A549 treated with AZD2906 at 1 μM for 4 hours (cell line): ENCODE data around the gene KANSL1L. TPM values are rescaled to one million over a fixed set of nuclear protein-coding genes. Genes with fewer than 3 reads are reported as not detected.

Source experiments
- total RNA-seq: library from RNA; stranded (reverse); fragments of 200-300 nt; extraction: Qiagen RNA extraction; gene quantifications from 5 replicates; pipeline ENCODE4 v1.2.3, GENCODE V29; 2022

KANSL1L gene, protein sequence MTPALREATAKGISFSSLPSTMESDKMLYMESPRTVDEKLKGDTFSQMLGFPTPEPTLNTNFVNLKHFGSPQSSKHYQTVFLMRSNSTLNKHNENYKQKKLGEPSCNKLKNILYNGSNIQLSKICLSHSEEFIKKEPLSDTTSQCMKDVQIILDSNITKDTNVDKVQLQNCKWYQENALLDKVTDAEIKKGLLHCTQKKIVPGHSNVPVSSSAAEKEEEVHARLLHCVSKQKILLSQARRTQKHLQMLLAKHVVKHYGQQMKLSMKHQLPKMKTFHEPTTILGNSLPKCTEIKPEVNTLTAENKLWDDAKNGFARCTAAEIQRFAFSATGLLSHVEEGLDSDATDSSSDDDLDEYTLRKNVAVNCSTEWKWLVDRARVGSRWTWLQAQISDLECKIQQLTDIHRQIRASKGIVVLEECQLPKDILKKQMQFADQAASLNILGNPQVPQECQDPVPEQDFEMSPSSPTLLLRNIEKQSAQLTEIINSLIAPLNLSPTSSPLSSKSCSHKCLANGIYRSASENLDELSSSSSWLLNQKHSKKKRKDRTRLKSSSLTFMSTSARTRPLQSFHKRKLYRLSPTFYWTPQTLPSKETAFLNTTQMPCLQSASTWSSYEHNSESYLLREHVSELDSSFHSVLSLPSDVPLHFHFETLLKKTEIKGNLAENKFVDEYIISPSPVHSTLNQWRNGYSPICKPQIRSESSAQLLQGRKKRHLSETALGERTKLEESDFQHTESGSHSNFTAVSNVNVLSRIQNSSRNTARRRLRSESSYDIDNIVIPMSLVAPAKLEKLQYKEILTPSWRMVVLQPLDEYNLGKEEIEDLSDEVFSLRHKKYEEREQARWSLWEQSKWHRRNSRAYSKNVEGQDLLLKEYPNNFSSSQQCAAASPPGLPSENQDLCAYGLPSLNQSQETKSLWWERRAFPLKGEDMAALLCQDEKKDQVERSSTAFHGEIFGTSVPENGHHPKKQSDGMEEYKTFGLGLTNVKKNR
- total RNA-seq, result 0.57 to 0.80 TPM (median 0.66 TPM) in 5 replicates

DNA sequence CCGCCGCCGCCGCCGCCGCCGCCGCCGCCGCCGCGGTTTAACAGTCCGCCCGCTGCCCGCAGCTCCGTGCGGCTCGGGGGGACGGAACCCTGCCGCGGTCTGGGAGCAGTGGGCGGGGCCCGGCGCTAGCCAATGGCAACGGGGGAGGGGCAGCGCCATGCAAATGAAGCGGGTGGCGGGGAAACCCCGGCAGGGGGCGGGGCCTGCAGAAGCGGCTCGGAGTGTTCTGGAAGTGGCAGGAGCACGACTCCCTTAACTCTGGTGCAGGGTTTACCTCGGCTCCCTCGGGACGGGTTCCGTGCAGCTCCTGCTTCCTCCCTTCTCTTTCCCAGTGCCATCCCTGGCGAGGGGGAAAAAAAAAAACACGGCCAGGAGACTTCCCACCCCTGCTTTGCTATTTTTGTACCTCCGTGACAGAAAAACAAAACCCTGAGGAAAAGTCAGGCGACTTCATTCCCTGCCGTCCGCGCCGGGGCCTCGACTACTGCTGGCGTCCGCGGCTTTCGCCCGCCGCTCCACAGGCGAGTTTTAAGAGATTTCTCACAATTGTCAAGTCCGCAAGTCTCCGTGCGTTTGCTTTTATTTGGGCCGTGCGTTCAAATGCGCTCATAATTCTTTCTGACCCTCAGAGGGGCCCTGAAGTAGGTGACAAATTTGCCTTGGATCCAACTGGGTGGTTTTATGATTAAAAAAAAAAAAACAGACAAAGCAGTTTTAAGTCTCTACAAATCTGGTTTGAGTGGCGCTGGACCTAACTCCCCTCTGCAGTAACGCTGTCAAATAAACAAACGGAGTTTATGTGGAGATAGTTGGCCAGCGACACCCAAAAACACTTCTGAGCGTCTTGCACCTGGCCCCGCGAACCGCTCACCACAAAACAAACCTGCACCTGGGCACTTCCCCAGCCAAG is at the start of gene KANSL1L:
Gene KANSL1L (minus strand): TSS at position 101 of the 910 bp plus-strand sequence. CDS start 16,827 bp downstream, outside the sequence.

DNA sequence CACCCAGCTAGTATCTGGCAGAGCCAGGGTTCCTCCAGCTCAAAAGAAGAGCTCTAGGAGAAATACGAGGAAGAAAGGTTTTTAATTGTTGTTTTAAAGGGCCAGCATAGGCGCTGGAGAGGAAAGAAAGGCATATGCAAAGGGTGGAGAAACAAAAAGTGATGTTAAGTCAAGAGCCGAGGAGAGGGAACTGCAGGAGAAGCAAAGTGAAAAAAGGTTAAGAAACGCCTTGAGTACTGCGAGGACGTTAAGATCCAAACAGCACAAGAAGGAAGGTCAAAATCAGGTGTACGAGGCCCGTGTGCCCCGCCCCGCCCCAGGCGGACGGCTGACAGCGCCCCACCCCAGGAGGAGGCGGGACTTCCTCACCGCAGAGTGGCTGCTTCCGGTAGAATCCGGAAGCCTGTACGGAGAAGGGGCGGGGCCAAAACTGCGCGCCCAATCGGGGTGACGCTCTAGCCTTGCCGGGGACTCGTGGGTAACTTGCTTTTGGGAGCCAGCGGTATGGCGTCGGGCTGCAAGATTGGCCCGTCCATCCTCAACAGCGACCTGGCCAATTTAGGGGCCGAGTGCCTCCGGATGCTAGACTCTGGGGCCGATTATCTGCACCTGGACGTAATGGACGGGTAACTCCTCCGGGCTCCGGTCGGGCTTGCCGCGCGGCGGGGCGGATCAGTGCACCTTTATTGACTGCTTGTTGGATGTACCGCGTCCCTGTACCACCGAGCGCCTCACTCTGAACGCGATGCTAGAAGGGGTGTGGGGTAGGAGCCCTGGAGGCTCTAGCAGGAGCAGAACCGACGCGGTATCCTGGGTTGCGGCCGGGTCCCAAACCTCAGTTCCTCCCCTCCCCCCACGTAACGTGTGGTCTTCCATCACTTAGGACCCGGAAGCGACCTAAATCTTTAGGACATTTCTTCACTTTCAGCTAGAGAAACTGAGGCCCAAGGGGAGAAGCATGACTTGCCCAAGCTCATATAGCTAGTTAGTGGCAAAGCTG is 168.8 kb downstream of the KANSL1L start, which contains the start of gene RPE:
Gene RPE (plus strand): TSS at position 481 of the 1,000 bp plus-strand sequence. CDS start 24 bp downstream, at position 505.

Other genes with a start within 250 kb of the KANSL1L start
- gene RPE, start 168.8 kb downstream of the KANSL1L start, total RNA-seq, result 54.1 to 81.2 TPM (median 60.0 TPM) in 5 replicates
- 0.03 to 0.09 TPM (median 0.07 TPM) in 4 of 5 replicates, not detected in the other for gene ACADL, start 54.0 kb upstream of the KANSL1L start, total RNA-seq
- gene MYL1, start 143.8 kb upstream of the KANSL1L start, total RNA-seq, result not detected in 5 replicates